Stomach (tissue), 9 donors: Measurements from ENCODE around the gene AGPAT4. TPM values are rescaled to one million over a fixed set of nuclear protein-coding genes. Genes with fewer than 3 reads are reported as not detected.

ENCODE experiments used
- DNase-seq, 2 donors: peaks; one replicate each; pipeline versions ENCODE4 v3.0.0 to v3.0.0-alpha.2; 2013 to 2019
- H3K27ac ChIP-seq, 5 donors: fragments of 200-600 bp in 4 of 5; sonication (generic) in 4 of 5; one replicate each; pipeline ENCODE4 v1.5.1; 2013 to 2019; ENCODE audit warnings: mild to moderate bottlenecking in 1 of 5, moderate library complexity in 1 of 5
- H3K27me3 ChIP-seq, 3 donors: fragments of 200-600 bp; sonication (generic); one replicate each; pipeline ENCODE4 v1.5.1; 2017 to 2019; ENCODE audit warnings: mixed run types in 1 of 3
- H3K36me3 ChIP-seq, 4 donors: fragments of 200-600 bp; sonication (generic); 1 replicate in 3 of 4; 2 replicates in 1 of 4; pipeline ENCODE4 v1.5.1; 2016 to 2019
- H3K4me1 ChIP-seq, 4 donors: fragments of 200-600 bp; sonication (generic); one replicate each; pipeline ENCODE4 v1.5.1; 2016 to 2019
- H3K4me3 ChIP-seq, 4 donors: fragments of 200-600 bp; sonication (generic) in 3 of 4; one replicate each; pipeline ENCODE4 v1.5.1; 2016 to 2019; ENCODE audit warnings: mild to moderate bottlenecking in 1 of 4
- H3K9me3 ChIP-seq, 4 donors: fragments of 200-600 bp; sonication (generic); one replicate each; pipeline ENCODE4 v1.5.1; 2016 to 2019
- CTCF ChIP-seq, 7 experiments: fragments of 450-650 bp in 4 of 7; fragments of 200-600 bp in 3 of 7; sonication (generic) in 3 of 7; IDR thresholded peaks; one replicate each; pipeline ENCODE4 v1.5.1; 2016 to 2019; ENCODE audit warnings: antibody characterized with exemption in 7 of 7, control low read depth in 2 of 7, mild to moderate bottlenecking in 1 of 7
- EP300 ChIP-seq: sonication (generic); formaldehyde crosslinking; IDR thresholded peaks from one replicate; pipeline ENCODE4 v1.6.1; 2017; ENCODE audit warnings: antibody characterized with exemption
- POLR2A ChIP-seq, 4 donors: fragments of 450-650 bp; IDR thresholded peaks; one replicate each; pipeline ENCODE4 v1.6.1; 2016; ENCODE audit warnings: antibody characterized with exemption in 4 of 4, control low read depth in 2 of 4, mild to moderate bottlenecking in 1 of 4, moderate library complexity in 1 of 4
- POLR2AphosphoS5 ChIP-seq, 3 donors: sonication (generic); formaldehyde crosslinking; IDR thresholded peaks; one replicate each; pipeline ENCODE4 v1.6.1; 2016; ENCODE audit warnings: antibody characterized with exemption in 3 of 3
- WGBS, 5 donors: extraction: QIAGEN DNeasy Blood & Tissue Kit in 3 of 5; methylation state at CpG; one replicate each; pipeline versions ENCODE4 v1.1.5 to v1.1.7; 2013 to 2018; 5-methylcytosine and 5-hydroxymethylcytosine counted together
- intact Hi-C: fragments of 100-400 bp; cut with DNase I; formaldehyde crosslinking; loops from one replicate; pipeline ENCODE4 v1.15.1; 2023; ENCODE audit warnings: low total_unique reads
- polyA plus RNA-seq, 3 donors: library from polyadenylated mRNA; stranded (reverse); fragments of 200-250 nt; gene quantifications; one replicate each; pipeline ENCODE4 v1.2.3, GENCODE V29; 2013
- total RNA-seq, 5 donors: library from RNA; depleted of rRNA; stranded (reverse); fragments of >200 nt; gene quantifications; one replicate each; pipeline versions ENCODE4 v1.1.0 to v1.2.3, GENCODE V29; 2014 to 2016
- donor health status: healthy with polysubstance abuse.
- donor health status: Bipolar disorder and iron deficiency.
- donor health status: healthy.

The AGPAT4 gene
- total and polyA plus RNA-seq, 8 donors = 0.46 to 15.8 (median 1.0) TPM

DNA sequence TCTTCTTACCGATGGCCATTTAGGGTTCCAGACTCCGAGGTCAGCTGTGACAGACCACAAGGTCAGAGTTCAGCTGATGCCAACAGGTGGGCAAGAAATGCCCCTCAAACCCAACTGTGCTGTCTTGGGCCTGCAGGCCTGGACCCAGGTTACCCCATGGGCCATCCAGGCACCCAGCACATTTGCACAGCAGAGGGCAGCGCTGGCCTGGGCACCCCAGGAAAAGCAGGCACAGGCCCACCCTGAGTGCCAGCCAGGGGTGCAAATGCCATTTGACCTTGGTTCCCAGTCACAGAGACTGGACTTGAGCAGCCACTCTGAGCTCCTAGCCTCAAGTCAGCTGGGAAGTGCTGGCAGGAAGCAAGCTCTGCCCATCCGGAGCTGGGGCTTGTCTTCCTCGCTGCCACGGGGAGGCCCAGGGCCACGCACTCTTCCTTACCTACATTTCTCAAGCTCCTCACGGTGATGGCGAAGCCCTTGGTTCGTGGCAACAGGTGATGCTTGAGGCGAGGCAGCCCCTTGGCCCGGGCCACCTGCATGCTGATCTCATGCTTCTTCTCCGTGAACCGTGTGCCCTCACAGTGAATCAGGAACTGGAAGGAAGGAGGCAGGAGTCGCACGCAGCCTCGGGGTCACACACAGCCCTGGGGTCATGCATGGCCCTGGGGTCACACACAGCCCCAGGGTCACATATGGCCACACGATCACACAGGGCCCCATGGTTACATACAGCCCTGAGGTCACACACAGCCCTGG, 120.8 kb downstream of the AGPAT4 start:
- WGBS, 5 donors = 86 to 94% (median 92%) methylated on average over 17 to 18 of the region's 18 CpGs
- intact Hi-C loops = loop anchor here (5.0 kb wide), 1 partner anchor 219 kb away; no protein-coding TSS in a partner anchor
- TF ChIP-seq CTCF (IDR thresholded peaks at IDR 0.05) (peak in 2 of 7 experiments; percentile 23 to 29), POLR2A (IDR thresholded peaks at IDR 0.05) (no peak), EP300 (no peak), POLR2AphosphoS5 (IDR thresholded peaks at IDR 0.05) (no peak)
- H3K27ac ChIP-seq = no peak overlapping the region
- DNase-seq = no peak
- H3K36me3 ChIP-seq = peaks cover 0 to 34% (median 17%) of the 10 kb centered on the region in 4 donors
- H3K4me1 ChIP-seq = no peaks in the 10 kb centered on the region
- H3K27me3 ChIP-seq = no peaks in the 10 kb centered on the region
- H3K9me3 ChIP-seq = peaks cover 0 to 4% (median 0%) of the 10 kb centered on the region in 4 donors
- H3K4me3 ChIP-seq = no peak overlapping the region

DNA sequence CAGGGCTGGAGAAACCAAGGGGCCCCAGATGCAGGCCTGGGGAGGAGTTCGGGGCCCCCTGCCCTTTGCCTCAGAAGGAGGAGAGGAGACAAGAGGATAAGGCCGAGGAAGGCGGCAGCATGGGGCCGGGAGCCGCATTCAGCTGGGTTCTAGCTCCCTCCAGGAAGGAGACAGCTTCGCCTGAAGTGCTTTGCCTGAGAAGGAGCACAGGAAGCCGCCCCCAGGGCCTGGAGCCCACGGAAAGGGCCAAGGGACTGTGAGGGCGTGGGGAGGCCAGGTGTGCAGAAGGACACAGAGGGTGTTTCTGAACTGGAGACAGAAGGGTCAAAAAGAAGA, 121.4 kb downstream of the AGPAT4 start:
- no peaks in the 10 kb centered on the region for H3K27me3 ChIP-seq
- WGBS, 5 donors = 76 to 92% (median 84%) methylated on average over 9 of the region's 9 CpGs
- intact Hi-C loops = loop anchor here (5.0 kb wide), 1 partner anchor 220 kb away; no protein-coding TSS in a partner anchor

DNA sequence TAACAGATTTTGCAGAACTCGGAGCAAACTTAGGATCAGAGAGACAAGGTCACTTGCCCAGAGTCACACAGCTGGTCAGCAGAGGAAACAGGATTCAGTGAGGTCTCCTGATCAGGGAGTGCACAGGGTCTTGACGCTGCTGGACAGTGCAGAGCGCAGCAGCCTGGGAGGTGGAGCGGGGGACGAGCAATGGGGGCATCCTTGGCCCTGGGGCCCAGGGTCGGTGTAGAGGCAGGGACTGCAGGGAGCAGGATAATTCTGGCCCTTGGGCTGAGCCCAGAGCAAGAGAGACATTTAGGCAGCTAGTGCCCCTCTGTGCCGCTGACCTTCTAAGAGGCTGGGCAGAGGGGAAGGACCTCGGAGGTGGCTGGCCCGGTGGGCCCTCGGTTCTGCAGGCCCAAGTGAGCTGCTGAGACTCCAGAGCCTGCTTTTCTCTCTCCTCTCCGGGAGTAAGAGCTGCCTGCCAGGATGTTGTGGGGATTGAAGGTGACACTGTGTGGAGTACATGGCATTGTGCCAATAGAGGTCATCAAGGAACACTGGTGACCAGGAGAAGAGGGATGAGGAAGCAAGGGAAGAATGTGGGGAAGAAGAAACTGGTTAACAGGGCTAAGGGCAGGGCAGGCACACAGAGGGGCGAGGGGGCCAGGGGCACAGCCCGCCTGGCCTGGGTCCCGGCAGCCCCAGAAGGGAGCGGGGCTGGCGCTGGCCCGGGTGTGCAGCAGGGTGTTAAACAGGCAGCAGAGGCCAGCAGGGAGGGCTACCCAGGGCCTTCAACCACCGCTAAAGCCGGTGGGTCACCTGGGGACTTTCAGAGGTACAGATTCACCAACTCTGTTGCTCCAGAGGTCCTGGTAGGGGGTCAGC, 122.0 kb downstream of the AGPAT4 start:
- TF ChIP-seq EP300 (no peak), CTCF (IDR thresholded peaks at IDR 0.05) (no peak), POLR2AphosphoS5 (IDR thresholded peaks at IDR 0.05) (no peak), POLR2A (IDR thresholded peaks at IDR 0.05) (no peak)
- Histone ChIP-seq H3K27ac (no peak overlapping the region), H3K4me3 (no peak overlapping the region), H3K36me3 (peaks cover 0 to 40% (median 17%) of the 10 kb centered on the region in 4 donors), H3K4me1 (no peaks in the 10 kb centered on the region), H3K9me3 (no peaks in the 10 kb centered on the region), H3K27me3 (no peaks in the 10 kb centered on the region)
- WGBS, 5 donors = 85 to 94% (median 91%) methylated on average over 15 to 19 of the region's 19 CpGs
- intact Hi-C loops = loop anchor here (5.0 kb wide), 1 partner anchor 220 kb away; no protein-coding TSS in a partner anchor
- no peak for DNase-seq

More for the DNA sequence above, 121.4 kb downstream of the AGPAT4 start:
- no peak for TF ChIP-seq CTCF (IDR thresholded peaks at IDR 0.05)
- TF ChIP-seq POLR2AphosphoS5 (IDR thresholded peaks at IDR 0.05) = no peak
- no peak for TF ChIP-seq EP300
- no peak for TF ChIP-seq POLR2A (IDR thresholded peaks at IDR 0.05)
- H3K9me3 ChIP-seq = peaks cover 0 to 4% (median 0%) of the 10 kb centered on the region in 4 donors
- DNase-seq = no peak
- H3K36me3 ChIP-seq = peaks cover 0 to 38% (median 17%) of the 10 kb centered on the region in 4 donors
- no peak overlapping the region for H3K27ac ChIP-seq
- no peaks in the 10 kb centered on the region for H3K4me1 ChIP-seq
- H3K4me3 ChIP-seq = no peak overlapping the region

DNA sequence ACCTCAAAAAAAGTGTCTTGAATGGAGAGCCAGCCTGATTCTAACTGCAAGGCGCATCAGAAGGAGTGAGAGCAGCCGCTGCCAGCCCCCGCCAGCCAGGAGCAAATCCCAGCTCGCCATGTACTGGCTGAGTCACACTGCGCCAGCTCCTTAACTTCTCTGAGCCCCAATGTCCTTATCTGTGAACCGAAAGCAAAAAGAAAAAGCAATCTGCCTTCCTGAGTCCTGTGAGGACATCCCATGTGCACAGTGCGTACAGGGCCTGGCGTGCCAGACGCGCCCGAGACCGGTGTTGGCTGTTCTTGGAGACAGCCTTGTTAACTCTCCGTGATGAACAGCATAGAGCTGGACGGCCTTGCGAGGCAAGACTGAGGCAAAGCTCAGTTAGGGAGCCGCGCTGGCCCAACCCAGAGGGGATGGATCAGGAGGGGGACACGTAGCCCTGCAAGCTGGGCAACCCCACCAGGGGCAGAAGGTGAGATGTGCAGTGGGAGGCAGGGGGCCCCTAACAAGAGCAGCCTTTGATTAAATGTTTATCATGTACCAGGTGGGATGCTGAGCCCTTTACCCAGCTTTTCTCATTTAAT, 122.7 kb downstream of the AGPAT4 start:
- H3K36me3 ChIP-seq = peaks cover 0 to 46% (median 17%) of the 10 kb centered on the region in 4 donors
- H3K4me3 ChIP-seq = no peak overlapping the region
- no peak for DNase-seq
- intact Hi-C loops = loop anchor here (5.0 kb wide), 1 partner anchor 221 kb away; no protein-coding TSS in a partner anchor
- no peaks in the 10 kb centered on the region for H3K9me3 ChIP-seq
- no peaks in the 10 kb centered on the region for H3K4me1 ChIP-seq
- no peaks in the 10 kb centered on the region for H3K27me3 ChIP-seq
- H3K27ac ChIP-seq = no peak overlapping the region
- WGBS, 5 donors = 93 to 95% (median 94%) methylated on average over 17 to 18 of the region's 18 CpGs
- TF ChIP-seq POLR2AphosphoS5 (IDR thresholded peaks at IDR 0.05) (no peak), POLR2A (IDR thresholded peaks at IDR 0.05) (no peak), EP300 (no peak), CTCF (IDR thresholded peaks at IDR 0.05) (no peak)
